ENCODE results near the gene SLC35B4. TPM values are rescaled to one million over a fixed set of nuclear protein-coding genes. Genes with fewer than 3 reads are reported as not detected.

Gene SLC35B4
- total RNA-seq, 1 experiment from 2014 or later, result 13.3 TPM

DNA sequence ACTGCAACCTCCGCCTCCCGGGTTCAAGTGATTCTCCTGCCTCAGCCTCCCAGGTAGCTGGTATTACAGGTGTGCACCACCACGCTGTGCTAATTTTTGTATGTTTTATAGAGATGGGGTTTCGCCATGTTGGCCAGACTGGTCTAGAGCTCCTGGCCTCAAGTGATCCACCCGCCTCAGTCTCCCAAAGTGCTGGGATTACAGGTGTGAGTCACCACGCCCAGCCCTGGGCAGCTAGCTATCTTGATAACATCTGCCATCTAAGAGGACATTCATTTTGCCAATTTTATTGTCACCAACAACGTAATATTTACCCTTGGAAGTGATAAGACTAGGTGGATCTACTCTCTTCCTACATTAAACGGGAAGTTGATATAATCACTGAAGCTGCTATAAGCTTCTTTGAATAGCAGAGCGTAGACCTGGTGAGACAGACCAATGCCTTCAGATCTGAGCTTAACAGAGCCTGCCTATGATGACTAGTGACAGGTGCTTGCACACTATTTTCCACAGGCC lies 39.7 kb upstream of the SLC35B4 start:
- intact Hi-C loops (cut with micrococcal nuclease; ENCODE audit: unreplicated experiment), result no loop called here
- H3K36me3 Mint-ChIP-seq (ENCODE audit: insufficient read depth, unreplicated experiment), result peaks cover 7% of the 10 kb centered on the region
- CTCF ChIA-PET, result interaction anchor here (0.6 to 2.7 kb wide), 9 partner anchors 9 to 76 kb away, joined by 3 to 10 read pairs (median 6); partner anchors contain the start of gene SLC35B4

DNA sequence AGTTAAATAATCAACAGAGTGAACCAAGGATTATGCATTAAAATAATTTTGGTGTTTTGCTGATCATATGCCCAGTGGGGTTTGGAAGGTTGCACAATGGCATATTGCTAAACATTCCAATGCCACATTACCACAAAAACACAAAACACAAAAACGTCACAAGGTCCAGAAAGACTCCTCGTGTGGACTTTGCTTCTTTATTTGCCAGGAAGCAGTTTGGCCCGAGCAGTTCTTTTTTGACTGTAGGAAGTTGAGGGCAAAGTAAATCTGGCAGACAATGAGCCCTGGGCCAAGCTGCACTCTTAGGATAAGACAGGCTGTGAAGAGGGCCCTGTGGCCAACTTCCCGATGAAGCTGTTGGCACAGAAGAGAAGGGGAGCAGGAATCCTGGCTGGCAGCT lies 39.2 kb upstream of the SLC35B4 start:
- peak; percentile 44 for DNase-seq
- Mint-ChIP-seq H3K27ac (ENCODE audit: unreplicated experiment) (peak overlapping the region; percentile 93), H3K4me1 (ENCODE audit: low read depth, unreplicated experiment) (peaks cover 36% of the 10 kb centered on the region), H3K36me3 (ENCODE audit: insufficient read depth, unreplicated experiment) (peaks cover 7% of the 10 kb centered on the region), H3K9me3 (ENCODE audit: low read depth, unreplicated experiment) (no peaks in the 10 kb centered on the region), H3K27me3 (ENCODE audit: unreplicated experiment) (no peaks in the 10 kb centered on the region), H3K4me3 (ENCODE audit: low read depth, unreplicated experiment) (peak overlapping the region; percentile 35)
- TF ChIP-seq, protein P1, sequence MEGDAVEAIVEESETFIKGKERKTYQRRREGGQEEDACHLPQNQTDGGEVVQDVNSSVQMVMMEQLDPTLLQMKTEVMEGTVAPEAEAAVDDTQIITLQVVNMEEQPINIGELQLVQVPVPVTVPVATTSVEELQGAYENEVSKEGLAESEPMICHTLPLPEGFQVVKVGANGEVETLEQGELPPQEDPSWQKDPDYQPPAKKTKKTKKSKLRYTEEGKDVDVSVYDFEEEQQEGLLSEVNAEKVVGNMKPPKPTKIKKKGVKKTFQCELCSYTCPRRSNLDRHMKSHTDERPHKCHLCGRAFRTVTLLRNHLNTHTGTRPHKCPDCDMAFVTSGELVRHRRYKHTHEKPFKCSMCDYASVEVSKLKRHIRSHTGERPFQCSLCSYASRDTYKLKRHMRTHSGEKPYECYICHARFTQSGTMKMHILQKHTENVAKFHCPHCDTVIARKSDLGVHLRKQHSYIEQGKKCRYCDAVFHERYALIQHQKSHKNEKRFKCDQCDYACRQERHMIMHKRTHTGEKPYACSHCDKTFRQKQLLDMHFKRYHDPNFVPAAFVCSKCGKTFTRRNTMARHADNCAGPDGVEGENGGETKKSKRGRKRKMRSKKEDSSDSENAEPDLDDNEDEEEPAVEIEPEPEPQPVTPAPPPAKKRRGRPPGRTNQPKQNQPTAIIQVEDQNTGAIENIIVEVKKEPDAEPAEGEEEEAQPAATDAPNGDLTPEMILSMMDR (IDR thresholded peaks at IDR 0.05; ENCODE audit: unreplicated experiment), result no peak
- CTCF ChIA-PET, result interaction anchor here (0.6 to 2.7 kb wide), 8 partner anchors 9 to 76 kb away, joined by 3 to 10 read pairs (median 6); no protein-coding TSS in a partner anchor
- intact Hi-C loops (cut with micrococcal nuclease; ENCODE audit: unreplicated experiment), result no loop called here
- BruUV-seq (replicated peaks), result no TSS peak

More for the DNA sequence above, 39.7 kb upstream of the SLC35B4 start:
- TF ChIP-seq, protein P1 (IDR thresholded peaks at IDR 0.05; ENCODE audit: unreplicated experiment), result no peak
- no peaks in the 10 kb centered on the region for H3K9me3 Mint-ChIP-seq (ENCODE audit: low read depth, unreplicated experiment)
- H3K27me3 Mint-ChIP-seq (ENCODE audit: unreplicated experiment), result no peaks in the 10 kb centered on the region
- H3K27ac Mint-ChIP-seq (ENCODE audit: unreplicated experiment), result peak overlapping the region; percentile 93
- peak overlapping the region; percentile 35 for H3K4me3 Mint-ChIP-seq (ENCODE audit: low read depth, unreplicated experiment)
- H3K4me1 Mint-ChIP-seq (ENCODE audit: low read depth, unreplicated experiment), result peaks cover 36% of the 10 kb centered on the region
- no peak for DNase-seq
- no TSS peak for BruUV-seq (replicated peaks)

DNA sequence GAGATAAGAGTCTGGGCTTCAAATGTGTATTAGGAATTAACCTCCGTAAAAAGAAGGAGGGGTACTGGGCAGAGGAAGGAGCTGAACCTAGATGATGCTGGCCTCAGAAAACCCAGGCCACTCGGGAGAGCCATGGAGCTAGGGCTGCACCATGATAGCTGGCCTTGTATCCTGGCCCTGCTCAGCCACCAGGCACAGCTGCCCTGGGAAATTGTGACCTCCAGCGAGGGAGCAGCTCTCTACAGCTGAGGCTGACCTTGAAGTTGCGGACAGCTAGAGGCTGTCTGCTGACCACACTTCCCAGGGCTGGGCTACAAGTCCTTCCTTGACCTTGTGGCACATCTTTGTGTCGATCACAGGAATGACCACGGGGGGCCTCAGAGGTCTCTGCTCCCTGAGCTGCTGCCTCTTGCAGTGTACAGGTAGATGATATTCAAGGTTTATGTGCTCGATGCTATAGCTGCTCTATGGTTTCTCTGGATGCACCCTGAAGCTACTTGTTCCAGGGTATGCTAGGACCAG lies 38.3 kb upstream of the SLC35B4 start:
- Mint-ChIP-seq H3K4me3 (ENCODE audit: low read depth, unreplicated experiment) (no peak overlapping the region), H3K4me1 (ENCODE audit: low read depth, unreplicated experiment) (peaks cover 36% of the 10 kb centered on the region), H3K9me3 (ENCODE audit: low read depth, unreplicated experiment) (no peaks in the 10 kb centered on the region), H3K27me3 (ENCODE audit: unreplicated experiment) (no peaks in the 10 kb centered on the region), H3K27ac (ENCODE audit: unreplicated experiment) (no peak overlapping the region), H3K36me3 (ENCODE audit: insufficient read depth, unreplicated experiment) (peaks cover 7% of the 10 kb centered on the region)
- CTCF ChIA-PET, result interaction anchor here (0.6 to 2.7 kb wide), 3 partner anchors 10 to 34 kb away, joined by 3 to 10 read pairs (median 8); no protein-coding TSS in a partner anchor
- no peak for DNase-seq
- TF ChIP-seq, protein P1 (IDR thresholded peaks at IDR 0.05; ENCODE audit: unreplicated experiment), result no peak
- BruUV-seq (replicated peaks), result no TSS peak
- intact Hi-C loops (cut with micrococcal nuclease; ENCODE audit: unreplicated experiment), result no loop called here

DNA sequence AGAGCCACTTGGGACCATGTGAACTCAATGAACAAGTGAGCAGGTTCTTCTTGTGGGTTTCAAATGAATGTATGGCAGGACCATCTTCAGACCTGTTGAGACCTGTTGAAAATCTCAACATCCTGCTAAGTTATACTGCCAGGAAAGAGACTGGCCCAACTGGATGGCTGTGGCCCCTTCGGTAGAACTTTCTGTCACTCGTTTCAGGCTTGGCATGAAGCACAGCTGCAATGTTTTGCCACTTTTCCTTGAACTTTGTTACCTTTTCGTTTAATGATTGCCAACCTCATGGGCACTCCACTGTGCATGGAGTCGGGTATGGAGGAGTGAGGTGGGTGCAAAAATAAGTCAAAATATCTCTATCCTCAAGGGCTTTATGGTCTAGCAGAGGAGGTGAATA lies 36.7 kb upstream of the SLC35B4 start:
- H3K27me3 Mint-ChIP-seq (ENCODE audit: unreplicated experiment), result no peaks in the 10 kb centered on the region
- intact Hi-C loops (cut with micrococcal nuclease; ENCODE audit: unreplicated experiment), result no loop called here
- H3K4me3 Mint-ChIP-seq (ENCODE audit: low read depth, unreplicated experiment), result no peak overlapping the region
- peaks cover 36% of the 10 kb centered on the region for H3K4me1 Mint-ChIP-seq (ENCODE audit: low read depth, unreplicated experiment)
- peaks cover 7% of the 10 kb centered on the region for H3K36me3 Mint-ChIP-seq (ENCODE audit: insufficient read depth, unreplicated experiment)
- DNase-seq, result no peak
- BruUV-seq (replicated peaks), result no TSS peak
- TF ChIP-seq, protein P1 (IDR thresholded peaks at IDR 0.05; ENCODE audit: unreplicated experiment), result no peak
- CTCF ChIA-PET, result interaction anchor here (1.0 kb wide), 1 partner anchor 79 kb away, joined by 7 read pairs; no protein-coding TSS in a partner anchor
- no peak overlapping the region for H3K27ac Mint-ChIP-seq (ENCODE audit: unreplicated experiment)
- H3K9me3 Mint-ChIP-seq (ENCODE audit: low read depth, unreplicated experiment), result peaks cover 4% of the 10 kb centered on the region

Data from Calu3 (cell line).